ENCODE data around the gene GSG1L. TPM values are rescaled to one million over a fixed set of nuclear protein-coding genes. Genes with fewer than 3 reads are reported as not detected.

The GSG1L gene
- total and polyA plus RNA-seq, 4 donors = 0.14 to 1.3 (median 0.24) TPM

- Histone ChIP-seq H3K9ac (ENCODE audit: insufficient read depth in 1 of 2, low read length in 2 of 2) (no peak overlapping the region), H3K4me1 (ENCODE audit: control insufficient read depth in 5 of 5, insufficient read depth in 5 of 5, low read length in 5 of 5) (peaks cover 0 to 6% (median 0%) of the 10 kb centered on the region in 5 donors), H3K9me3 (ENCODE audit: control insufficient read depth in 4 of 4, insufficient read depth in 3 of 4, low read length in 3 of 4) (peaks cover 0 to 7% (median 2%) of the 10 kb centered on the region in 4 donors), H3K36me3 (ENCODE audit: control insufficient read depth in 4 of 4, insufficient read depth in 4 of 4, low read length in 4 of 4) (no peaks in the 10 kb centered on the region), H3K4me3 (no peak overlapping the region), H3K27me3 (ENCODE audit: control insufficient read depth in 3 of 3, insufficient read depth in 3 of 3, low read length in 2 of 3) (peaks cover 0 to 2% (median 0%) of the 10 kb centered on the region in 3 donors), H3K27ac (ENCODE audit: low read depth in 1 of 2, low read length in 1 of 2) (no peak overlapping the region)
- 85 to 91% methylated on average over 2 of the region's 2 CpGs for WGBS, 2 donors
- ATAC-seq (ENCODE audit: insufficient read depth, low FRiP score) (no peak), DNase-seq (no peak)
- TF ChIP-seq CTCF (IDR thresholded peaks at IDR 0.05; ENCODE audit: control extremely low read depth, extremely low read depth) = no peak
Observed at GRCh38 chr16:27826893-27827289, 236.6 kb downstream of the GSG1L start.

GRCh38 chr16:27826081-27826892 is 237.2 kb downstream of the GSG1L start:
- H3K4me3 ChIP-seq = no peak overlapping the region
- H3K36me3 ChIP-seq (ENCODE audit: control insufficient read depth in 4 of 4, insufficient read depth in 4 of 4, low read length in 4 of 4) = no peaks in the 10 kb centered on the region
- no peak for TF ChIP-seq CTCF (IDR thresholded peaks at IDR 0.05; ENCODE audit: control extremely low read depth, extremely low read depth)
- H3K4me1 ChIP-seq (ENCODE audit: control insufficient read depth in 5 of 5, insufficient read depth in 5 of 5, low read length in 5 of 5) = peaks cover 0 to 6% (median 0%) of the 10 kb centered on the region in 5 donors
- no peak for ATAC-seq (ENCODE audit: insufficient read depth, low FRiP score)
- no peak for DNase-seq
- H3K9ac ChIP-seq (ENCODE audit: insufficient read depth in 1 of 2, low read length in 2 of 2) = no peak overlapping the region
- peaks cover 0 to 7% (median 2%) of the 10 kb centered on the region in 4 donors for H3K9me3 ChIP-seq (ENCODE audit: control insufficient read depth in 4 of 4, insufficient read depth in 3 of 4, low read length in 3 of 4)
- H3K27ac ChIP-seq (ENCODE audit: low read depth in 1 of 2, low read length in 1 of 2) = no peak overlapping the region
- 81 to 85% methylated on average over 12 of the region's 12 CpGs for WGBS, 2 donors
- H3K27me3 ChIP-seq (ENCODE audit: control insufficient read depth in 3 of 3, insufficient read depth in 3 of 3, low read length in 2 of 3) = peaks cover 0 to 2% (median 0%) of the 10 kb centered on the region in 3 donors

GRCh38 chr16:27824786-27825185 is 238.7 kb downstream of the GSG1L start:
- H3K4me3 ChIP-seq = no peak overlapping the region
- 76 to 83% methylated on average over 9 of the region's 9 CpGs for WGBS, 2 donors
- no peaks in the 10 kb centered on the region for H3K36me3 ChIP-seq (ENCODE audit: control insufficient read depth in 4 of 4, insufficient read depth in 4 of 4, low read length in 4 of 4)
- peaks cover 0 to 2% (median 0%) of the 10 kb centered on the region in 3 donors for H3K27me3 ChIP-seq (ENCODE audit: control insufficient read depth in 3 of 3, insufficient read depth in 3 of 3, low read length in 2 of 3)
- peaks cover 0 to 2% (median under 1%) of the 10 kb centered on the region in 4 donors for H3K9me3 ChIP-seq (ENCODE audit: control insufficient read depth in 4 of 4, insufficient read depth in 3 of 4, low read length in 3 of 4)
- no peak for DNase-seq
- H3K9ac ChIP-seq (ENCODE audit: insufficient read depth in 1 of 2, low read length in 2 of 2) = no peak overlapping the region
- no peak overlapping the region for H3K27ac ChIP-seq (ENCODE audit: low read depth in 1 of 2, low read length in 1 of 2)
- no peak for ATAC-seq (ENCODE audit: insufficient read depth, low FRiP score)
- peaks cover 0 to 6% (median 0%) of the 10 kb centered on the region in 5 donors for H3K4me1 ChIP-seq (ENCODE audit: control insufficient read depth in 5 of 5, insufficient read depth in 5 of 5, low read length in 5 of 5)
- TF ChIP-seq CTCF (IDR thresholded peaks at IDR 0.05; ENCODE audit: control extremely low read depth, extremely low read depth) = no peak
